ENCODE results near the gene TMEM11.

TMEM11 gene

GRCh38 chr17:21152731-21153130 lies 61.2 kb downstream of the TMEM11 start:
- TF ChIP-seq Cebpa-rat (IDR thresholded peaks at IDR 0.05): no peak

DNA sequence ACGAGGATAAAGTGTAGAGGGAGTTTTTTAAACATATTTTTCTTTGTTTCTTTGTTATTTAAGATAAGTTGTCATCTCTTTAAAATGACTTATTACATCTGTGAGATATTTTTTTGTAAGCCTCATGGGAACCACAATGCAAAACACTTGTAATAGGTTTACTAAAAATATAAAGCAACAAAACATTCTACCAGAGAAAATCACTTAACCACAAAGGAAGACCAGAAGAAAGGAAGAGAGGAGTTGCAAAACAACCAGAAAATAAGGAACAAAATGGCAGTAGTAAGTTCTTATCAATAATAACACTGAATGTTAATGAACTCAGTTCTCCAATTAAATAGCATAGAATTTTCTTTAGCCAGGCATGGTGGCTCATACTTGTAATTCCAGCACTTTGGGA lies 64.3 kb downstream of the TMEM11 start:
- H3K27me3 ChIP-seq: no peaks in the 10 kb centered on the region
- H3K36me3 ChIP-seq: peaks cover 42% of the 10 kb centered on the region
- H3K9ac ChIP-seq: no peak overlapping the region
- peaks cover 26% of the 10 kb centered on the region for H3K4me1 ChIP-seq
- H3K4me3 ChIP-seq: no peak overlapping the region
- no peak for TF ChIP-seq Cebpa-rat (IDR thresholded peaks at IDR 0.05)
- peaks cover 89% of the 10 kb centered on the region for H3K9me3 ChIP-seq
- H3K27ac ChIP-seq: no peak overlapping the region
- H3K4me2 ChIP-seq: peak overlapping the region; percentile 46
- no peaks in the 10 kb centered on the region for H4K20me1 ChIP-seq

More at GRCh38 chr17:21152731-21153130, 61.2 kb downstream of the TMEM11 start:
- peaks cover 75% of the 10 kb centered on the region for H3K9me3 ChIP-seq
- H3K4me3 ChIP-seq: no peak overlapping the region
- no peak overlapping the region for H3K27ac ChIP-seq
- no peak overlapping the region for H3K4me2 ChIP-seq
- H3K27me3 ChIP-seq: no peaks in the 10 kb centered on the region
- peaks cover 23% of the 10 kb centered on the region for H3K36me3 ChIP-seq
- H3K9ac ChIP-seq: no peak overlapping the region
- H3K4me1 ChIP-seq: peaks cover 20% of the 10 kb centered on the region
- H4K20me1 ChIP-seq: no peaks in the 10 kb centered on the region
